ENCODE data around the gene IKZF1.

Gene IKZF1

GRCh38 chr7:50309721-50310120, 5.2 kb downstream of the IKZF1 start:
- DNase-seq, result no peak

- DNase-seq, result no peak
Observed at GRCh38 chr7:50310361-50310760, 5.8 kb downstream of the IKZF1 start.

GRCh38 chr7:50310956-50311355, 6.4 kb downstream of the IKZF1 start:
- no peak for DNase-seq

- DNase-seq, result no peak
Observed at GRCh38 chr7:50312250-50313162, 8.0 kb downstream of the IKZF1 start.

GRCh38 chr7:50314836-50315592, 10.5 kb downstream of the IKZF1 start:
- DNase-seq, result no peak

- no peak for DNase-seq
Observed at GRCh38 chr7:50315739-50316671, 11.5 kb downstream of the IKZF1 start.

GRCh38 chr7:50317221-50317678, 12.7 kb downstream of the IKZF1 start:
- no peak for DNase-seq

GRCh38 chr7:50317697-50318669, 13.5 kb downstream of the IKZF1 start:
- no peak for DNase-seq

GRCh38 chr7:50321487-50322067, 17.1 kb downstream of the IKZF1 start:
- DNase-seq, result no peak

- DNase-seq, result no peak
Observed at GRCh38 chr7:50324113-50324512, 19.6 kb downstream of the IKZF1 start.

GRCh38 chr7:50327443-50327842, 22.9 kb downstream of the IKZF1 start:
- no peak for DNase-seq

- DNase-seq, result no peak
Observed at GRCh38 chr7:50329775-50330174, 25.3 kb downstream of the IKZF1 start.

- no peak for DNase-seq
Observed at GRCh38 chr7:50330254-50330653, 25.7 kb downstream of the IKZF1 start.

- no peak for DNase-seq
Observed at GRCh38 chr7:50330696-50331095, 26.2 kb downstream of the IKZF1 start.

- no peak for DNase-seq
Observed at GRCh38 chr7:50331564-50332208, 27.2 kb downstream of the IKZF1 start.

GRCh38 chr7:50332241-50333165, 28.0 kb downstream of the IKZF1 start:
- DNase-seq, result no peak

- DNase-seq, result peak in 1 of 2 donors; percentile 44
Observed at GRCh38 chr7:50333221-50333651, 28.7 kb downstream of the IKZF1 start.

GRCh38 chr7:50334341-50334994, 30.0 kb downstream of the IKZF1 start:
- DNase-seq, result no peak
